A549 (cell line): Measurements from ENCODE around the gene OMD. TPM values are rescaled to one million over a fixed set of nuclear protein-coding genes. Genes with fewer than 3 reads are reported as not detected.

Source experiments
- ATAC-seq, 2 experiments: fragments of 200-7000 bp in 1 of 2; fragments of >200 bp in 1 of 2; cut with Nextera tagmentation in 1 of 2; cut with Tn5 transposase in 1 of 2; 3 replicates each; pipeline versions ENCODE4 v1.8.0 to v1.9.1; 2018 to 2020; ENCODE audit warnings: mild to moderate bottlenecking in 1 of 2, moderate library complexity in 1 of 2
- CTCF ChIA-PET: fragments of 300-600 bp; sonication (Branson Sonifier 250); formaldehyde crosslinking; extraction: SDS; loops from one replicate; lab custom pipeline; 2021; ENCODE audit warnings: antibody characterized with exemption, inconsistent platforms; lab: Yijun Ruan, JAX
- POLR2A ChIA-PET: fragments of 350-600 bp; formaldehyde crosslinking; extraction: SDS; loops from one replicate; lab custom pipeline; 2021; ENCODE audit warnings: antibody characterized with exemption, inconsistent platforms; lab: Yijun Ruan, JAX
- DNase-seq, 2 experiments: peaks; one replicate each; pipeline versions ENCODE4 v3.0.0 to v3.0.0-alpha.2; 2011 to 2016; ENCODE audit warnings: low read depth in 1 of 2, low spot score in 1 of 2
- FAIRE-seq: peaks from 2 replicates; lab custom pipeline; 2011; peaks lifted over from hg19 to GRCh38; lab: Jason Lieb, UNC
- H3K27ac ChIP-seq, 2 experiments: fragments of >200 bp; sonication (Bioruptor Twin); formaldehyde crosslinking; 3 replicates each; pipeline ENCODE4 v1.5.1; 2016 to 2017
- H3K4me1 ChIP-seq: fragments of >200 bp; sonication (Bioruptor Twin); formaldehyde crosslinking; 3 replicates; pipeline ENCODE4 v1.6.1; 2016
- H3K4me2 ChIP-seq: fragments of >200 bp; sonication (Bioruptor Twin); formaldehyde crosslinking; 3 replicates; pipeline ENCODE4 v1.6.1; 2016
- H3K4me3 ChIP-seq: fragments of >200 bp; sonication (Bioruptor Twin); formaldehyde crosslinking; 3 replicates; pipeline ENCODE4 v1.5.1; 2016
- H3K9me3 ChIP-seq: fragments of >200 bp; sonication (Bioruptor Twin); formaldehyde crosslinking; 3 replicates; pipeline ENCODE4 v1.6.1; 2016
- CBX8 ChIP-seq: fragments of 200-600 bp; sonication (generic); IDR thresholded peaks from 2 replicates; pipeline ENCODE4 v1.6.1; 2016
- CEBPB ChIP-seq, 2 experiments: fragments of >200 bp in 1 of 2; sonication (Bioruptor Twin) in 1 of 2; formaldehyde crosslinking in 1 of 2; IDR thresholded peaks; 2 replicates each; pipeline ENCODE4 v1.6.1; 2012 to 2016
- CHD2 ChIP-seq: fragments of 150-350 bp; IDR thresholded peaks from 2 replicates; pipeline ENCODE4 v1.6.1; 2014; ENCODE audit warnings: low read length; ENCODE audit not compliant: partially characterized antibody
- ESRRA ChIP-seq: fragments of 150-350 bp; IDR thresholded peaks from 2 replicates; pipeline ENCODE4 v1.6.1; 2014; ENCODE audit warnings: mild to moderate bottlenecking, low read length, borderline replicate concordance
- FOSB ChIP-seq: fragments of 250-450 bp; sonication (Bioruptor Pico); IDR thresholded peaks from 2 replicates; pipeline ENCODE4 v1.5.0; 2020; ENCODE audit warnings: mild to moderate bottlenecking, moderate library complexity
- HOXA7 ChIP-seq: fragments of 250-450 bp; sonication (Bioruptor Pico); IDR thresholded peaks from 2 replicates; pipeline ENCODE4 v1.5.0; 2020; ENCODE audit warnings: mild to moderate bottlenecking, moderate library complexity
- KDM1A ChIP-seq: fragments of 200-600 bp; sonication (generic); IDR thresholded peaks from 2 replicates; pipeline ENCODE4 v1.6.1; 2016; ENCODE audit warnings: low read depth, mild to moderate bottlenecking
- KDM5A ChIP-seq: fragments of 200-600 bp; sonication (generic); IDR thresholded peaks from 2 replicates; pipeline ENCODE4 v1.6.1; 2016; ENCODE audit warnings: antibody characterized with exemption, mild to moderate bottlenecking
- MAZ ChIP-seq: fragments of 150-350 bp; IDR thresholded peaks from 2 replicates; pipeline ENCODE4 v1.6.1; 2014; ENCODE audit warnings: antibody characterized with exemption, low read depth, low read length, borderline replicate concordance
- MYC ChIP-seq: IDR thresholded peaks from 2 replicates; pipeline ENCODE4 v1.6.1; 2012; ENCODE audit warnings: mild to moderate bottlenecking, inconsistent platforms, low read length, improper control_type of control experiment, borderline replicate concordance
- NFE2L2 ChIP-seq: fragments of 150-350 bp; conservative IDR thresholded peaks from 2 replicates; pipeline ENCODE4 v1.6.1; 2014; ENCODE audit warnings: low read length
- NR3C1 ChIP-seq: fragments of >200 bp; sonication (Bioruptor Twin); formaldehyde crosslinking; IDR thresholded peaks from 3 replicates; pipeline ENCODE4 v1.6.1; 2017
- PBX3 ChIP-seq: IDR thresholded peaks from 2 replicates; pipeline ENCODE4 v1.6.1; 2012
- RAD21 ChIP-seq, 2 experiments: fragments of >200 bp in 1 of 2; sonication (Bioruptor Twin) in 1 of 2; formaldehyde crosslinking in 1 of 2; IDR thresholded peaks in 1 of 2; conservative IDR thresholded peaks in 1 of 2; 2 replicates in 1 of 2; 3 replicates in 1 of 2; pipeline ENCODE4 v1.6.1; 2012 to 2018; ENCODE audit warnings: inconsistent platforms in 1 of 2
- RARB ChIP-seq: fragments of 250-450 bp; sonication (Bioruptor Pico); IDR thresholded peaks from 2 replicates; pipeline ENCODE4 v1.8.0; 2021; ENCODE audit warnings: mild to moderate bottlenecking, moderate library complexity
- SMC3 ChIP-seq: fragments of >200 bp; sonication (Bioruptor Twin); formaldehyde crosslinking; IDR thresholded peaks from 3 replicates; pipeline ENCODE4 v1.6.1; 2018; ENCODE audit warnings: inconsistent platforms
- SREBF2 ChIP-seq: fragments of 450-650 bp; IDR thresholded peaks from 2 replicates; pipeline ENCODE4 v1.6.1; 2014; ENCODE audit warnings: mild to moderate bottlenecking, moderate library complexity
- TP53 ChIP-seq: fragments of 250-450 bp; sonication (Bioruptor Pico); IDR thresholded peaks from 2 replicates; pipeline ENCODE4 v1.5.0; 2021; ENCODE audit warnings: mild to moderate bottlenecking, moderate library complexity
- ZC3H11A ChIP-seq: fragments of 450-650 bp; IDR thresholded peaks from 2 replicates; pipeline ENCODE4 v1.6.1; 2014; ENCODE audit warnings: antibody characterized with exemption, mild to moderate bottlenecking
- ZFP36 ChIP-seq: fragments of 450-650 bp; IDR thresholded peaks from 2 replicates; pipeline ENCODE4 v1.6.1; 2014; ENCODE audit warnings: borderline replicate concordance; ENCODE audit not compliant: partially characterized antibody
- WGBS: methylation state at CpG from one replicate; pipeline ENCODE4 v1.1.6; 2017; ENCODE audit errors: missing lambda C conversion rate; 5-methylcytosine and 5-hydroxymethylcytosine counted together
- polyA minus RNA-seq: library from RNA; depleted of rRNA, polyadenylated mRNA; stranded (reverse); fragments of >200 nt; gene quantifications from 2 replicates; pipeline ENCODE4 v1.2.3, GENCODE V29; 2011; rRNA and poly(A)+ RNA removed
- polyA plus RNA-seq, 4 experiments: library from polyadenylated mRNA; depleted of rRNA in 3 of 4; stranded (reverse); fragments of >200 nt; fragmentation: RNase III in 1 of 4; extraction: RNeasy Plus Mini Kit Qiagen cat#74134 plus additional on column Dnase treatment in 1 of 4; gene quantifications; 2 replicates in 3 of 4; 3 replicates in 1 of 4; pipeline ENCODE4 v1.2.3, GENCODE V29; 2011 to 2017
- TF ChIP-seq, protein P1 (sequence below): IDR thresholded peaks from 2 replicates; pipeline ENCODE4 v1.6.1; 2012
- TF ChIP-seq, protein P2 (sequence below): fragments of 150-350 bp; IDR thresholded peaks from 2 replicates; pipeline ENCODE4 v1.6.1; 2014; ENCODE audit warnings: low read depth, mild to moderate bottlenecking, low read length

The OMD gene, protein sequence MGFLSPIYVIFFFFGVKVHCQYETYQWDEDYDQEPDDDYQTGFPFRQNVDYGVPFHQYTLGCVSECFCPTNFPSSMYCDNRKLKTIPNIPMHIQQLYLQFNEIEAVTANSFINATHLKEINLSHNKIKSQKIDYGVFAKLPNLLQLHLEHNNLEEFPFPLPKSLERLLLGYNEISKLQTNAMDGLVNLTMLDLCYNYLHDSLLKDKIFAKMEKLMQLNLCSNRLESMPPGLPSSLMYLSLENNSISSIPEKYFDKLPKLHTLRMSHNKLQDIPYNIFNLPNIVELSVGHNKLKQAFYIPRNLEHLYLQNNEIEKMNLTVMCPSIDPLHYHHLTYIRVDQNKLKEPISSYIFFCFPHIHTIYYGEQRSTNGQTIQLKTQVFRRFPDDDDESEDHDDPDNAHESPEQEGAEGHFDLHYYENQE
- not detected in 2 replicates for polyA plus RNA-seq (2011; rRNA removed)
- not detected in 2 replicates for polyA plus RNA-seq (2012; cell fraction: cytosol; rRNA removed)
- not detected in 2 replicates for polyA plus RNA-seq (2012; cell fraction: nucleus; rRNA removed)
- polyA plus RNA-seq (2017; fragmentation: RNase III; extraction: RNeasy Plus Mini Kit Qiagen cat#74134 plus additional on column Dnase treatment), result not detected in 3 replicates
- not detected in 2 replicates for polyA minus RNA-seq

GRCh38 chr9:92424340-92424739 lies at the start of gene OMD:
OMD (minus strand) TSS chr9:92424471; CDS start chr9:92417558, 6,913 bp downstream.
- POLR2A ChIA-PET, result no interaction called here

DNA sequence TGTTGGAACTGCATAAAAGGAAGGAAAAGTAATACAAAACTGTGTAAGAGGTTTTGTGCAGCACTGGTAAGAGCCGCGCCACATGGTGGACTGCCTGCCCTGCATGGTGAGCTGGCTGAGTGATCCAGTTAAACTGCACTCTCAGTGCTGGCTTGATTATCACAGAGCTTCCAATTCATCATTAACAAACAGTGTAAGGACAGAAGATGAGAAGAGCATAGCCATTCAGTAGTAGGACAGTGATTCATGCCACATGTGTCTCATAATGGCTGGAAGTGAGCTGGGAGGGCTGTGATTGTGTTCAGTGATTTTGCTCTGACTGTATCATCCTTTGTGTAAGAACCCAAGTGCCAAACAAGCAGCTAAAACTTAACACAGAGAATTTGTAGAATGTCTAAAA lies 43.9 kb upstream of the OMD start:
- no peak for TF ChIP-seq KDM1A
- no peak for TF ChIP-seq CBX8
- TF ChIP-seq MAZ, result no peak
- no peak for TF ChIP-seq RAD21 (conservative IDR thresholded peaks at IDR 0.05 in 1 of 2, IDR thresholded peaks at IDR 0.05 in 1 of 2)
- no peak for TF ChIP-seq SREBF2
- no peak for TF ChIP-seq ESRRA
- no peak for TF ChIP-seq ZFP36
- no peak for TF ChIP-seq KDM5A
- no peak for TF ChIP-seq FOSB (CRISPR knock-in tag)
- TF ChIP-seq CEBPB (IDR thresholded peaks at IDR 0.05), result no peak
- TF ChIP-seq, protein P1, sequence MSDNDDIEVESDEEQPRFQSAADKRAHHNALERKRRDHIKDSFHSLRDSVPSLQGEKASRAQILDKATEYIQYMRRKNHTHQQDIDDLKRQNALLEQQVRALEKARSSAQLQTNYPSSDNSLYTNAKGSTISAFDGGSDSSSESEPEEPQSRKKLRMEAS, result no peak
- no peak for TF ChIP-seq PBX3
- no peak for TF ChIP-seq MYC
- no peak for TF ChIP-seq SMC3
- no peak for TF ChIP-seq NFE2L2
- no peak for TF ChIP-seq CHD2
- no peak for TF ChIP-seq RARB (CRISPR knock-in tag)
- TF ChIP-seq, protein P2, sequence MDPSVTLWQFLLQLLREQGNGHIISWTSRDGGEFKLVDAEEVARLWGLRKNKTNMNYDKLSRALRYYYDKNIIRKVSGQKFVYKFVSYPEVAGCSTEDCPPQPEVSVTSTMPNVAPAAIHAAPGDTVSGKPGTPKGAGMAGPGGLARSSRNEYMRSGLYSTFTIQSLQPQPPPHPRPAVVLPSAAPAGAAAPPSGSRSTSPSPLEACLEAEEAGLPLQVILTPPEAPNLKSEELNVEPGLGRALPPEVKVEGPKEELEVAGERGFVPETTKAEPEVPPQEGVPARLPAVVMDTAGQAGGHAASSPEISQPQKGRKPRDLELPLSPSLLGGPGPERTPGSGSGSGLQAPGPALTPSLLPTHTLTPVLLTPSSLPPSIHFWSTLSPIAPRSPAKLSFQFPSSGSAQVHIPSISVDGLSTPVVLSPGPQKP, result no peak
- no peak for ATAC-seq
- POLR2A ChIA-PET, result no interaction called here
- Histone ChIP-seq H3K27ac (no peak overlapping the region), H3K4me1 (peaks cover 9% of the 10 kb centered on the region), H3K4me3 (no peak overlapping the region), H3K4me2 (no peak overlapping the region), H3K9me3 (no peaks in the 10 kb centered on the region)
- CTCF ChIA-PET, result interaction anchor here (0.6 to 1.1 kb wide), 3 partner anchors 9 to 156 kb away, joined by 3 to 4 read pairs (median 3); no protein-coding TSS in a partner anchor
- DNase-seq, result no peak
- no peak for FAIRE-seq
- 100% methylated on average over 2 of the region's 2 CpGs for WGBS

More at GRCh38 chr9:92424340-92424739, at the start of gene OMD:
- no peak within 1 kb of the TSS for H3K4me3 ChIP-seq
- FAIRE-seq (no peak), DNase-seq (no peak), ATAC-seq (no peak)
- TF ChIP-seq, protein P1, result no peak
- TF ChIP-seq SREBF2 (no peak), TP53 (CRISPR knock-in tag) (no peak), NR3C1 (no peak), KDM5A (no peak), CHD2 (no peak), ZC3H11A (no peak), HOXA7 (CRISPR knock-in tag) (no peak)
- CTCF ChIA-PET, result no interaction called here
- H3K4me1 ChIP-seq, result no peaks in the 10 kb centered on the region
- H3K27ac ChIP-seq, result no peak within 1 kb of the TSS
- WGBS, result 87% methylated on average over 1 of the region's 1 CpG
- no peaks in the 10 kb centered on the region for H3K9me3 ChIP-seq
- no peak within 1 kb of the TSS for H3K4me2 ChIP-seq
